Right lobe of liver (tissue), 6 donors: Measurements from ENCODE around the gene CXCR4. TPM values are rescaled to one million over a fixed set of nuclear protein-coding genes. Genes with fewer than 3 reads are reported as not detected.

Experiments
- ATAC-seq, 4 donors: fragments of 200-7000 bp; cut with Tn5 transposase; one replicate each; pipeline ENCODE4 v1.9.1; 2020; ENCODE audit warnings: mild to moderate bottlenecking in 4 of 4, moderate library complexity in 4 of 4
- DNase-seq, 3 donors: peaks; one replicate each; pipeline ENCODE4 v3.0.0-alpha.2; 2020
- H3K27ac ChIP-seq, 3 donors: fragments of 200-600 bp; one replicate each; pipeline ENCODE4 v1.8.0; 2022
- H3K27me3 ChIP-seq, 2 donors: fragments of 200-600 bp; one replicate each; pipeline ENCODE4 v1.8.0; 2022
- H3K36me3 ChIP-seq, 4 donors: fragments of 200-600 bp; sonication (generic) in 1 of 4; one replicate each; pipeline versions ENCODE4 v1.5.1 to v1.8.0; 2017 to 2022; ENCODE audit warnings: control low read depth in 1 of 4
- H3K4me1 ChIP-seq, 4 donors: fragments of 200-600 bp; sonication (generic) in 1 of 4; one replicate each; pipeline versions ENCODE4 v1.5.1 to v1.8.0; 2017 to 2022; ENCODE audit warnings: control low read depth in 1 of 4
- H3K4me3 ChIP-seq, 3 donors: fragments of 200-600 bp; one replicate each; pipeline ENCODE4 v1.8.0; 2022
- H3K9me3 ChIP-seq, 4 donors: fragments of 200-600 bp; sonication (generic) in 1 of 4; one replicate each; pipeline versions ENCODE4 v1.5.1 to v1.8.0; 2017 to 2022; ENCODE audit warnings: control low read depth in 1 of 4
- POLR2A ChIP-seq: fragments of 450-650 bp; IDR thresholded peaks from one replicate; pipeline ENCODE4 v1.6.1; 2017; ENCODE audit warnings: antibody characterized with exemption, mild to moderate bottlenecking
- WGBS: methylation state at CpG from one replicate; pipeline ENCODE4 v1.1.6; 2018; ENCODE audit warnings: low coverage, low lambda C conversion rate; ENCODE audit not compliant: insufficient coverage; ENCODE audit errors: missing lambda C conversion rate; 5-methylcytosine and 5-hydroxymethylcytosine counted together
- intact Hi-C, 2 donors: fragments of 100-400 bp; cut with DNase I; formaldehyde crosslinking; loops; one replicate each; pipeline versions ENCODE4 v1.11.2 to v1.14.1; 2022
- total RNA-seq, 6 experiments: library from RNA; depleted of rRNA in 2 of 6; stranded (reverse); fragments of >200 nt in 2 of 6; fragmentation: NEBNext Ultra II Directional in 3 of 6; extraction: Animal tissue kit (Norgen Biotek cat#: 25700) in 3 of 6; gene quantifications; one replicate each; pipeline versions ENCODE4 v1.1.0 to v1.2.4, GENCODE V29; 2016 to 2023
- TF ChIP-seq, protein P1 (sequence below), 4 donors: fragments of 200-600 bp in 3 of 4; fragments of 450-650 bp in 1 of 4; IDR thresholded peaks; one replicate each; pipeline versions ENCODE4 v1.5.1 to v1.8.0; 2016 to 2022; ENCODE audit warnings: antibody characterized with exemption in 4 of 4, mild to moderate bottlenecking in 2 of 4
- donor health status: DM: no; HTN: yes; CAD: no.
- donor health status: DM: no; HTN: no; CAD: no.
- donor health status: DM: no; HTN: no; CAD: no.
- donor health status: DM: no; HTN: yes; CAD: no.
- donor health status: DM: no; HTN: yes; CAD: no.

Gene CXCR4
- total RNA-seq, 6 experiments from 2014 or later, result 1.8 to 12.6 (median 6.9) TPM

DNA sequence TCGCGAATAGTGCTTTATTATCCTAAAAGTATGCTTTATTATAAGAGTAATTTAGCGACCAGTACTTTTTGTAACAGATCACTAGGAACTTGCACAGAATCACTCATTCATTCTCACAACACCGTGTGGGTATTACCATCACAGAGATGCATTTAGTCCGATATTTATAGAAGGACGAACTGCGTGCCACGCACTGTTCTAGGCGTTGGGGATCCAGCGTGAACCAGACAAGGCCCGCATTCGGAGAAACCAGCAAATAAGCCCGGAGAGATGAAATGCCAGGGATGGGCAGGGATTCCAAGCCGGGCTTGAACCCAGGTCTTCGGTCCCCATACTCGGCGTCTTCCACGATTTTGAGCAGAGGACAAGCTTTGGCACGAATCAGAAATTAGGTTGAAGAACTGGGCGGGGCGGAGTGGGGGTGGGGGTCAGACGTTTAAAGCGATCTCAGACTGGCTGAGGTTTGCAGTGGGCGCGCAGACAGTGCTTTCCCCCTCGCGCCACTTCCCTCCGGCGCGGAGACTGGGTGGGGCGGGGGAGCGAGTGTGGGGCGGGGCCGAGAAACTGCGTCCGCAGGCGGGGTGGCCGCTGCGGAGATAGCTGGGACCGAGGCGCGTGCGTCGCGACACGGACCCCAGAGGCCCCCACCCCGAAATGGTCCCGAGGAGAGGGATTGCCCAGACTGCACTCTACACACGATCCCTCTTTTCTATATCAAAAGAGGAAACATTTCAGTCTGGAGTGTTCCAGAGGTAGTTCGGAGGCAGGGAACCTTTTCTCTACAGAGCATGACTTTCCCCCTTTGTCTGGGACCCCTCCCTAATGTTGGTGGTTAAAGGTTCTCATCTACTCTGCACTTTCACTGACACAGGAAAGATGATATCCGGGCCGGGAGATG lies 1.1 kb upstream of the CXCR4 start:
- intact Hi-C loops, result no loop called here
- Histone ChIP-seq H3K4me1 (peaks cover 0 to 11% (median 0%) of the 10 kb centered on the region in 4 donors), H3K4me3 (peak overlapping the region; percentile 20 to 48 (median 36)), H3K27ac (peak overlapping the region in 1 of 3 donors; percentile 40), H3K36me3 (no peaks in the 10 kb centered on the region), H3K9me3 (no peaks in the 10 kb centered on the region), H3K27me3 (peaks cover 0 to 18% of the 10 kb centered on the region in 2 donors)
- DNase-seq (peak; percentile 70 to 75 (median 74)), ATAC-seq (peak; percentile 53 to 68 (median 61))
- 2% methylated on average over 46 of the region's 52 CpGs for WGBS
- TF ChIP-seq POLR2A, result peak; percentile 40
- TF ChIP-seq, protein P1, sequence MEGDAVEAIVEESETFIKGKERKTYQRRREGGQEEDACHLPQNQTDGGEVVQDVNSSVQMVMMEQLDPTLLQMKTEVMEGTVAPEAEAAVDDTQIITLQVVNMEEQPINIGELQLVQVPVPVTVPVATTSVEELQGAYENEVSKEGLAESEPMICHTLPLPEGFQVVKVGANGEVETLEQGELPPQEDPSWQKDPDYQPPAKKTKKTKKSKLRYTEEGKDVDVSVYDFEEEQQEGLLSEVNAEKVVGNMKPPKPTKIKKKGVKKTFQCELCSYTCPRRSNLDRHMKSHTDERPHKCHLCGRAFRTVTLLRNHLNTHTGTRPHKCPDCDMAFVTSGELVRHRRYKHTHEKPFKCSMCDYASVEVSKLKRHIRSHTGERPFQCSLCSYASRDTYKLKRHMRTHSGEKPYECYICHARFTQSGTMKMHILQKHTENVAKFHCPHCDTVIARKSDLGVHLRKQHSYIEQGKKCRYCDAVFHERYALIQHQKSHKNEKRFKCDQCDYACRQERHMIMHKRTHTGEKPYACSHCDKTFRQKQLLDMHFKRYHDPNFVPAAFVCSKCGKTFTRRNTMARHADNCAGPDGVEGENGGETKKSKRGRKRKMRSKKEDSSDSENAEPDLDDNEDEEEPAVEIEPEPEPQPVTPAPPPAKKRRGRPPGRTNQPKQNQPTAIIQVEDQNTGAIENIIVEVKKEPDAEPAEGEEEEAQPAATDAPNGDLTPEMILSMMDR (IDR thresholded peaks at IDR 0.05), result no peak

DNA sequence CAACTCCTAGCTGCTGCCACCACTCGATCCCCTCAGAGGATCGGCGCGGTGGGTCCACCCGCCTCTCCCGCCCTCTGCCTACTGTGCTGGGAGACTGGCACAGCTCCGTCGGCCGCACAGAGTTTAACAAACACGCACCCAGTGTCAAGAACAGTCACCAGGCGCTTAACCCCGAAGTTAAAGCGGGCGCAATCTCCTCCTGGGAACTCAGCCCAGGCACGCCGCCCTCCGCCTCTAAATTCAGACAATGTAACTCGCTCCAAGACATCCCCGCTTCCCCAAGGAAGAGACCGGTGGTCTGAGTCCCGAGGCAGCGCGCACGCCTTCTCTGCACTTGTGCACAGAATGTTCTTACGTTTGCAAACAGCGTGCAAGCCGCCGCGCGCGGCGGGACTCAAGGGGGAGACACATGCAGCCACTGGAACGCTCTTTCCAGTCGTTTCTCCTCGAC lies 533 bp downstream of the CXCR4 start:
- ATAC-seq (peak; percentile 8 to 39 (median 22)), DNase-seq (peak; percentile 54 to 68 (median 58))
- H3K4me3 ChIP-seq, result peak overlapping the region; percentile 36 to 48 (median 42)
- H3K27ac ChIP-seq, result peak overlapping the region; percentile 56 to 75 (median 62)
- H3K9me3 ChIP-seq, result no peaks in the 10 kb centered on the region
- intact Hi-C loops, result no loop called here
- peaks cover 0 to 11% (median 0%) of the 10 kb centered on the region in 4 donors for H3K4me1 ChIP-seq
- H3K36me3 ChIP-seq, result no peaks in the 10 kb centered on the region
- 0% methylated on average over 4 of the region's 35 CpGs for WGBS
- H3K27me3 ChIP-seq, result peaks cover 0 to 15% of the 10 kb centered on the region in 2 donors
- no peak for TF ChIP-seq POLR2A
- TF ChIP-seq, protein P1 (IDR thresholded peaks at IDR 0.05), result no peak

DNA sequence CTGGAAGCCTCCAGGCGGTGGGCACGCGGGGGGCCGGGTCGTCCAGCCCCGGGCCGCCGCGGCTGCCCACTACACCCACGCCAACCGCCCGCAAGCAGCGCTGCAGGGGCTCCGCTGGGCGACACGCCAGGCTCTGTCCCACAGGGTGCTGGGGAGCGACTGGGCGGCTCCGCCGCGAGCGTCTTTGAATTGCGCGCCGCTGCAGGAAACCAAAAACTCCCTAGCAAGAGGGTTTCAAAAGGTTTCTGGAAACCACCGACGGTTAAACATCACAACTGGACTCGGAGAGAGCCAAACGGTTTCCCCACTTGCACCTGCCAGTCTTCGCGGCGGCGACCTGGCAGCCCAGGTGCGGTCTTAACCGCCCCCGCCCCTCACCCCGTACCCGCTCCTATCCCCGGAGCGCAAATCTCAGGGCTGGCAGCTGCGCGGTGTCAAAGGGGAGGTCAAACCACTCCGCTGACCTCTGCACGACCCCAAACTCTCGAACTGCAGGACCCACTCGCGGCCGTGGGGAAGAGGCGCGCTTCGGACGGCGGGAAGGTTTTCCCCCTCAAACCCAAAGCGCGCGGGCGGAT lies 1.0 kb downstream of the CXCR4 start:
- DNase-seq (peak; percentile 52 to 64 (median 55)), ATAC-seq (peak in 3 of 4 donors; percentile 6 to 28 (median 11))
- TF ChIP-seq POLR2A, result no peak
- TF ChIP-seq, protein P1 (IDR thresholded peaks at IDR 0.05), result no peak
- Histone ChIP-seq H3K36me3 (no peaks in the 10 kb centered on the region), H3K9me3 (no peaks in the 10 kb centered on the region), H3K4me1 (peaks cover 0 to 11% (median 0%) of the 10 kb centered on the region in 4 donors), H3K27me3 (peaks cover 0 to 15% of the 10 kb centered on the region in 2 donors), H3K27ac (peak overlapping the region; percentile 56 to 75 (median 62)), H3K4me3 (peak overlapping the region; percentile 36 to 48 (median 42))
- 2% methylated on average over 24 of the region's 57 CpGs for WGBS
- intact Hi-C loops, result no loop called here

GRCh38 chr2:136116151-136116812 lies 1.7 kb downstream of the CXCR4 start:
- WGBS, result 1% methylated on average over 18 of the region's 30 CpGs
- peak overlapping the region; percentile 36 to 48 (median 42) for H3K4me3 ChIP-seq
- peak overlapping the region; percentile 56 to 75 (median 62) for H3K27ac ChIP-seq
- peaks cover 0 to 11% (median 0%) of the 10 kb centered on the region in 4 donors for H3K4me1 ChIP-seq
- peak; percentile 12 to 27 (median 17) for ATAC-seq
- no peaks in the 10 kb centered on the region for H3K9me3 ChIP-seq
- peaks cover 0 to 15% of the 10 kb centered on the region in 2 donors for H3K27me3 ChIP-seq
- DNase-seq, result peak; percentile 54 to 66 (median 61)
- TF ChIP-seq, protein P1 (IDR thresholded peaks at IDR 0.05), result no peak
- no peak for TF ChIP-seq POLR2A
- intact Hi-C loops, result no loop called here
- H3K36me3 ChIP-seq, result no peaks in the 10 kb centered on the region
